GM13977 (cell line): ENCODE data around the gene ZRANB3.

ENCODE experiments used
- DNase-seq: peaks from one replicate; pipeline ENCODE4 v3.0.0; 2012; ENCODE audit warnings: low spot score
- CTCF ChIP-seq: IDR thresholded peaks from 2 replicates; pipeline ENCODE4 v1.5.1; 2012; ENCODE audit warnings: mild to moderate bottlenecking, control low read depth; ENCODE audit not compliant: insufficient read depth; ENCODE audit errors: extremely low read depth, missing control alignments
- in situ Hi-C: fragments of 300-500 bp; cut with MboI; formaldehyde crosslinking; loops from one replicate; pipeline ENCODE4 v1.12.0; 2022; ENCODE audit warnings: low sequenced_read_pairs, low pct_unique_long_range_greater_than_20kb, mixed read lengths, inconsistent platforms; ENCODE audit not compliant: unreplicated experiment

ZRANB3 gene

GRCh38 chr2:135162377-135162776 lies 368.6 kb downstream of the ZRANB3 start:
- no peak for DNase-seq
- TF ChIP-seq CTCF = no peak
- in situ Hi-C loops = no loop called here

- no peak for DNase-seq
- no peak for TF ChIP-seq CTCF
- in situ Hi-C loops = no loop called here
Observed at GRCh38 chr2:135159191-135159590, 371.8 kb downstream of the ZRANB3 start.

- in situ Hi-C loops = no loop called here
- no peak for TF ChIP-seq CTCF
Observed at GRCh38 chr2:135157856-135158255, 373.2 kb downstream of the ZRANB3 start.

GRCh38 chr2:135154962-135155361 lies 376.1 kb downstream of the ZRANB3 start:
- no peak for TF ChIP-seq CTCF
- in situ Hi-C loops = no loop called here
- no peak for DNase-seq

More at GRCh38 chr2:135157856-135158255, 373.2 kb downstream of the ZRANB3 start:
- DNase-seq = no peak

- in situ Hi-C loops = no loop called here
- no peak for TF ChIP-seq CTCF
- no peak for DNase-seq
Observed at GRCh38 chr2:135152361-135152760, 378.7 kb downstream of the ZRANB3 start.

GRCh38 chr2:135151615-135152014 lies 379.4 kb downstream of the ZRANB3 start:
- no peak for DNase-seq
- no peak for TF ChIP-seq CTCF
- in situ Hi-C loops = no loop called here

- DNase-seq = no peak
- no peak for TF ChIP-seq CTCF
- in situ Hi-C loops = no loop called here
Observed at GRCh38 chr2:135150725-135151124, 380.3 kb downstream of the ZRANB3 start.
